Stimulated activated CD8-positive, alpha-beta memory T cell treated with anti-CD3 and anti-CD28 coated beads, Interleukin-7, amount 100 ng/mL, for 24 hours (primary cell): ENCODE results near the gene CMBL.
A peak's percentile ranks its signal among the peaks of the same experiment; 100 is the strongest.
"Not testable (repeated sequence)": the region's sequence is repeated elsewhere in the genome, so short reads cannot be mapped to it uniquely, and the experiment has no call there.

Source experiments
- DNase-seq: peaks from one replicate; pipeline ENCODE4 v3.0.0-alpha.2; 2020; ENCODE audit warnings: low read depth

The CMBL gene

DNA sequence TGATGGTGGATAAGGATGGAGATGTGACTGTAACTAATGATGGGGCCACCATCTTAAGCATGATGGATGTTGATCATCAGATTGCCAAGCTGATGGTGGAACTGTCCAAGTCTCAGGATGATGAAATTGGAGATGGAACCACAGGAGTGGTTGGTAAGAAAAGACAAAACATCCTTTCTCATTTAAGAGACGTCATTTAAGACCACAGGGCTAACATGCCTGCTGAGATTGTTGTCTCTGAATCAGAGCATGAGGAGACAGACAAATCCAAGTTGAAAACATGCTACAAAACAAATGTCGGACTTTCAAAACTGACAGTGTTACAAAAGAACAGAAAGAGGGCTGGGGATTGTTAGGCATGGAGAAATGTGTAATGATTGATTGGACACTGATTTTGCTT, 53.0 kb downstream of the CMBL start:
- no peak for DNase-seq

DNA sequence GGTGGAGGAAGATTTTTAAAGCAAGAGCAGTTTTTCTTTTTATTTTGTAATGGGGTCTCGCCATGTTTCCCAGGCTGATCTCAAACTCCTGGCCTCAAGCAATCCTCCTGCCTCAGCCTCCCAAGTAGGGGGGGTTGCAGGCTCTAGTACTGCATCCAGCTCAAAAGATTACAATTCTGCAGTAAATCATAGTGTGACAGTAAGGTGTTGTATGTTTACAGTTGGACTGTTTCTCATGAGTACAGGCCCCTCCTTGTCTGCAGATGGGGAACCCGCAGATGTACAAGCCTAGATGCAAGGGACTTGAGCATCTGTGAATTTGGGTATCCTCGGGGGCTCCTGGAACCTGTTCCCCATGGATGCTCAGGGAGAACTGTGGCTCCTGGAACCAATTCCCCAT, 54.3 kb downstream of the CMBL start:
- DNase-seq, result no peak

DNA sequence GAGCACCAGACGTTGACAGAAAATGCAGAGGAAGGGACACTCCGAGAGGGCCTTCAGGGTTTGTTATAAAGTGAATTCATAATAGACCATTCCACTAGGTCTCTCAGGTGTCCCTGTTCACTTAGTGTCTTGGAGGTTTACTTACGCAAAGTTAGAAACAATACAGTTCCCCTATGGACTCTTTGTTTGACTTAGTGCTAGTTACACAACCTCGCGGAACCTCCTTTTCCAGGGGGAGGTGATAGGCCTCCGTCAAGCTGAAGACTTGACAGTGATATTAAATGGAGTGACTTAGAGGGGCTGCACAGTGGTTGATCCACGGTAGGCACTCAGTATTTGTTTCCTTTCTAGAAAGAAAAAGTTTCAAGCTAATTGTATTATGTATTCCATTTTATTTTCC, 56.3 kb downstream of the CMBL start:
- no peak for DNase-seq

- no peak for DNase-seq
Measured at GRCh38 chr5:10250806-10251276, 56.9 kb downstream of the CMBL start.

GRCh38 chr5:10249948-10250805, 57.5 kb downstream of the CMBL start, which contains the start of gene CCT5:
Gene CCT5 (plus strand): TSS chr5:10250280. CDS start chr5:10250341, 61 bp downstream.
- DNase-seq, result peak; percentile 73

GRCh38 chr5:10248378-10249260, 59.1 kb downstream of the CMBL start:
- DNase-seq, result no peak

- DNase-seq, result not testable (repeated sequence)
Measured at GRCh38 chr5:10247217-10247616, 60.5 kb downstream of the CMBL start.

GRCh38 chr5:10246761-10247160, 60.9 kb downstream of the CMBL start:
- no peak for DNase-seq

DNA sequence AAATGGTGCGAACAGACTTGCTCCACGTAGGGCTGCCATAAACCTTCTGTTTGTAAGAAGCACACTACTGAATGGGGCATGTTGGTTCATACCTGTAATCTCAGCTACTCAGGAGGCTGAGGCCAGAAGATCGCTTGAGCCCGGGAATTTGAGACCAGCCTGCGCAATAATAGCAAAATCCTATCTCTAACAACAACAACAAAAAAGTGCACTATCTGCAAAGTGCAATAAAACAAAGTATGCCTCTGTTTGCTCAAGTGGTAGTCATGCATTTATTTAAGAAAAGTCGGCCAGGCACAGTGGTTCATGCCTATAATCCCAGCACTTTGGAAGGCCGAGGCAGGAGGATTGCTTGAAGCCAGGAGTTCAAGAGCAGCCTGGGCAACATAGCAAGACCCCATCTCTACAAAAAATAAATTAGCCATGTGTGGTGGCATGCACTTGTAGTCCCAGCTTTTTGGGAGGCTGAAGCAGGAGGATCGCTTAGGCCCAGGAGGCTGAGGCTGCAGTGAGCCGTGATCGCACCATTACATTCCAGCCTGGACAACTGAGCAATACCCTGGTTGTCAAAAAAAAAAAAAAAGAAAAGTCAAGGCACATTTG, 63.3 kb downstream of the CMBL start:
- no peak for DNase-seq

GRCh38 chr5:10243660-10244240, 64.0 kb downstream of the CMBL start:
- no peak for DNase-seq

GRCh38 chr5:10235350-10235749, 72.4 kb downstream of the CMBL start:
- no peak for DNase-seq

- no peak for DNase-seq
Measured at GRCh38 chr5:10233505-10233904, 74.2 kb downstream of the CMBL start.

DNA sequence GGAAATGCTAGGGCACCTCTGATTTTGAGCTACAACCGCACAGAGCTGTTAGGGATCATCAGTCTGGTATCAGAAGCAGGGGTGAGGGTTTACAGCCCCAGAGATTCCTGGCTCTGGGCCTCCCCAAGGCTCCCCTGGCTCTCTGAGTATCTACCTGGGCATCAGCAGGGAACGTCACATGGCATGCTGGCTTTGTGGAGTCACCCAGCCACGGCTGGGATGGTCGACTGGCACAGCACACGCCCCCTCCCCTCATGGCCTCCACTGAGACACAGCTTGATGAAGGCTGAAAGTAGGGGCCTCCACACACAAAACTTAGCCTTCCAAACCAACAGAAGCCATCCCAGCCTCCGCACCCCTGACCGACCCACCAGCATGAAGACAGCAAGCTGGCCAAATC, 74.7 kb downstream of the CMBL start:
- DNase-seq, result no peak

- DNase-seq, result no peak
Measured at GRCh38 chr5:10232386-10232785, 75.3 kb downstream of the CMBL start.

- no peak for DNase-seq
Measured at GRCh38 chr5:10229306-10230048, 78.2 kb downstream of the CMBL start.

DNA sequence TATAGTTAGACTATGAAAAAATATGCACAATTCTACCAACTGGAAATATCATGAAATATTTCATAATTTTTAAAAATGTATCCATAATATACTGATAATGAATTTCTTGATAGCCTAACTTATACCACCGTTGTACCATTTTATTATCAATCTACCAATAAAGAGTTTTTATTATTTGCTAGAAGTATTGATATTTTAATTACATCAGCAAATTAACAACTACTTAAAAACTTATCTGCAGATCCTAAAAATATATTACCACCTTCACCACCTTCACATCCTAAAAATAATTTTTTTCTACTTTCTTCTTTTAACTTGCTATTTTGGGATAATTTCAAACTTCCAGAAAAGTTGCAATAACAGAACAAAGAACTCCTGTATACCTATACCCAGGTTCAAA, 79.4 kb downstream of the CMBL start:
- DNase-seq, result no peak
